MG63 (cell line): Measurements from ENCODE around the gene UBE4A. TPM values are rescaled to one million over a fixed set of nuclear protein-coding genes. Genes with fewer than 3 reads are reported as not detected.
A peak's percentile ranks its signal among the peaks of the same experiment; 100 is the strongest.
"Not testable (repeated sequence)": the region's sequence is repeated elsewhere in the genome, so short reads cannot be mapped to it uniquely, and the experiment has no call there.

Source experiments
- DNase-seq: peaks from one replicate; pipeline ENCODE4 v3.0.0-alpha.2; 2020
- H3K27me3 ChIP-seq: fragments of 250-450 bp; sonication (Bioruptor Pico); 2 replicates; pipeline ENCODE4 v1.5.1; 2020; ENCODE audit warnings: mild to moderate bottlenecking, moderate library complexity
- H3K36me3 ChIP-seq: fragments of 250-450 bp; sonication (Bioruptor Pico); 2 replicates; pipeline ENCODE4 v1.5.1; 2020; ENCODE audit warnings: mild to moderate bottlenecking, moderate library complexity
- H3K4me3 ChIP-seq: fragments of 250-450 bp; sonication (Bioruptor Pico); 2 replicates; pipeline ENCODE4 v1.5.1; 2020; ENCODE audit warnings: mild to moderate bottlenecking, moderate library complexity
- H3K9me3 ChIP-seq: fragments of 250-450 bp; sonication (Bioruptor Pico); 2 replicates; pipeline ENCODE4 v1.5.1; 2020; ENCODE audit warnings: mild to moderate bottlenecking, moderate library complexity
- total RNA-seq: library from RNA; depleted of rRNA; stranded (reverse); fragments of >200 nt; shearing (Covaris generic); gene quantifications from 2 replicates; pipeline ENCODE4 v1.2.3, GENCODE V29; 2014; ENCODE audit warnings: low replicate concordance

The UBE4A gene
- total RNA-seq, 1 experiment from 2014 or later = 30.3 TPM

DNA sequence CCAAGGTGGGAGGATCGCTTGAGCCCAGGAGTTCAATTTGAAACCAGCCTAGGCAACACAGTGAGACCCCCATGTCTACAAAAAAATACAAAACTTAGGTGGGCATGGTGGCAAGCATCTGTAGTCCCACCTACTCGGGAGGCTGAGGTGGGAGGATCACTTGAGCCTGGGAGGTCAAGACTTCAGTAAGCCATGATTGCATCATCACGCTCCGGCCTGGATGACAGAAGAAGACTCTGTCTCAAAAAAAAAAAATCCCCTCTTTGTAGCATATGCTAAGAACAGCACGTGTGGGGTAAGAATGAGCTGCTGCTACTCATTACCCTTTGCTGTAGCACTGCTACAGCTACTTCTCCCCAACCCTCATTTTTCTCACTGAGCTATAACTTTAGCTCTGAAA lies 14.5 kb downstream of the UBE4A start:
- DNase-seq = no peak
- H3K36me3 ChIP-seq = peaks cover 73% of the 10 kb centered on the region

GRCh38 chr11:118374729-118375128 lies 15.3 kb downstream of the UBE4A start:
- H3K4me3 ChIP-seq = no peak overlapping the region
- peaks cover 73% of the 10 kb centered on the region for H3K36me3 ChIP-seq
- H3K9me3 ChIP-seq = no peaks in the 10 kb centered on the region
- DNase-seq = no peak
- H3K27me3 ChIP-seq = no peaks in the 10 kb centered on the region

More for the DNA sequence above, 14.5 kb downstream of the UBE4A start:
- H3K9me3 ChIP-seq = no peaks in the 10 kb centered on the region
- H3K4me3 ChIP-seq = no peak overlapping the region
- H3K27me3 ChIP-seq = no peaks in the 10 kb centered on the region

- Histone ChIP-seq H3K36me3 (peaks cover 75% of the 10 kb centered on the region), H3K9me3 (no peaks in the 10 kb centered on the region), H3K27me3 (no peaks in the 10 kb centered on the region)
Observed at GRCh38 chr11:118375978-118376377, 16.6 kb downstream of the UBE4A start.

DNA sequence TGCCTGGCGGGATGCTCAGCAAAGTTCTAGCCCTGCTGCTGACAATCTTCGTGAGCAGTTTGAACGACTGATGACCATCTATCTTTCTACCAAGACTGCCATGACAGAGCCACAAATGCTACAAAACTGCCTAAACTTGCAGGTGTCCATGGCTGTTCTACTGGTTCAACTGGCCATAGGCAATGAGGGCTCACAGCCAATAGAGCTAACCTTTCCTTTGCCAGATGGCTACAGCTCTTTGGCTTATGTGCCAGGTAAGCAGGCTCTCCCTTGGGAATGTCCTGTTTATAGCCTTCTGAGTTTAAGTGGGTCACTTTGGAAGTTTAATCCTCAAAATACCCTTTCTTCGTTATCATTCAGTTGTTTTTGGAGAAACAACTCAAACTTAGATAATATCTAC lies 20.1 kb downstream of the UBE4A start:
- H3K36me3 ChIP-seq = peaks cover 73% of the 10 kb centered on the region

More at GRCh38 chr11:118375978-118376377, 16.6 kb downstream of the UBE4A start:
- H3K4me3 ChIP-seq = no peak overlapping the region
- no peak for DNase-seq

GRCh38 chr11:118380571-118380970 lies 21.2 kb downstream of the UBE4A start:
- H3K9me3 ChIP-seq = no peaks in the 10 kb centered on the region
- H3K36me3 ChIP-seq = peaks cover 76% of the 10 kb centered on the region
- H3K4me3 ChIP-seq = no peak overlapping the region
- DNase-seq = no peak
- no peaks in the 10 kb centered on the region for H3K27me3 ChIP-seq

More for the DNA sequence above, 20.1 kb downstream of the UBE4A start:
- no peak for DNase-seq
- no peaks in the 10 kb centered on the region for H3K27me3 ChIP-seq
- no peaks in the 10 kb centered on the region for H3K9me3 ChIP-seq
- H3K4me3 ChIP-seq = no peak overlapping the region

DNA sequence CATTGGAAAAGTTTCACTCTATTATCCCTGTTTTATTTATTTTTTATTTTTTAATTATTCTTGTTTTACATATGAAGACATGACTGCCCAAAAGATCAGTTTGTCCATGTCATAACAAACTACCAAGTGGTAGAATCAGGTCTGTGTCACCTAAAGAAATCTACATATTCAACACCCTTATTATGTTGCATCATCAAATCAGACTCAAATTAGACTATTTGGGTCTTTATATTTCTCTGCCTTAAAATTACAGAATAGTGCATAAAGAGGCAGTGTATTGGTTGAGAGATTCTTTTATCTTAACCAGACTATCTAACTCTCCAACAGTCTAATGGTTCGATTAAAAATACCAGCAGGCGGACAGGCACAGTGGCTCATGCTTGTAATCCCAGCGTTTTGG lies 23.6 kb downstream of the UBE4A start:
- peaks cover 83% of the 10 kb centered on the region for H3K36me3 ChIP-seq
- H3K4me3 ChIP-seq = no peak overlapping the region
- H3K9me3 ChIP-seq = no peaks in the 10 kb centered on the region
- no peak for DNase-seq
- no peaks in the 10 kb centered on the region for H3K27me3 ChIP-seq

GRCh38 chr11:118383657-118384056 lies 24.3 kb downstream of the UBE4A start:
- Histone ChIP-seq H3K27me3 (no peaks in the 10 kb centered on the region), H3K36me3 (peaks cover 80% of the 10 kb centered on the region), H3K4me3 (no peak overlapping the region), H3K9me3 (no peaks in the 10 kb centered on the region)
- no peak for DNase-seq

- H3K9me3 ChIP-seq = no peaks in the 10 kb centered on the region
- no peak for DNase-seq
- peaks cover 33% of the 10 kb centered on the region for H3K36me3 ChIP-seq
- no peaks in the 10 kb centered on the region; the same call in 1 of the 2 replicates for H3K27me3 ChIP-seq
- no peak overlapping the region for H3K4me3 ChIP-seq
Observed at GRCh38 chr11:118396097-118396501, 36.7 kb downstream of the UBE4A start.

GRCh38 chr11:118397448-118397847 lies 38.0 kb downstream of the UBE4A start:
- Histone ChIP-seq H3K4me3 (no peak overlapping the region), H3K9me3 (no peaks in the 10 kb centered on the region), H3K27me3 (no peaks in the 10 kb centered on the region; the same call in 1 of the 2 replicates), H3K36me3 (peaks cover 26% of the 10 kb centered on the region)
- no peak for DNase-seq

GRCh38 chr11:118398791-118399559 lies 39.6 kb downstream of the UBE4A start:
- Histone ChIP-seq H3K4me3 (no peak overlapping the region), H3K27me3 (no peaks in the 10 kb centered on the region; the same call in 1 of the 2 replicates), H3K9me3 (no peaks in the 10 kb centered on the region), H3K36me3 (peaks cover 20% of the 10 kb centered on the region)
- DNase-seq = no peak

DNA sequence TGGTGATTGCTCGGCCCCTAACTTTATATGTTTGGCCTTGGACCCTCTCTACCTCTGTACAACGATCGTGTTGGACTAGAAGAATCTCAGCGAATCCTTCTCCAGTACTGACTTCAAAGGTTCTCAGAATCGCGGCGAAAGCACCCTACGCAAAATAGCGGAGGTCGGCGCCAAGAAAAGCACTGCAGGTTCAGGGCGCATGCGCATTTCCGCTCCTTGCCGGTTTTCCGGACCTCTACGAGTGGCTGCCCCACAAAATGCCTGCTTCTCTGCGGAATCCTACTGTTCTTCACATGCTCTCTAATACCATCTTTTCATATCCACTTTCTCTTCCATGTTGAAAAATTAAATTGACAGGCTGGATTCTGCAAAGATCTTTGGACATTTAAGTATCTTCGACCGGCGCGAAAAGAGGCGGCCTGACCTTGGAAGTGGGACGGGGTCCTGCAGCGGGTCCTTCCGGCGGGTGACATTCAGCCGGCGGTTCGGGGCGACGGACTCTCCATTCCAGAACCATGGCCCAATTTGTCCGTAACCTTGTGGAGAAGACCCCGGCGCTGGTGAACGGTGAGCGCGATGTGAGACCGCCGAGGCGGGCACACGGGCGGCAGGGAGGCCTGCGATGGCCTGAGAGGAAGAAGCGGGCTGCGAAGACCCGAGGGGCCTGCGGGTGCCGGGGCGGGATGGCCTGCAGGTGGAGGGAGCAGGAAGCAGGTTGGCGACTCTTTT lies 41.9 kb downstream of the UBE4A start, which contains the start of gene ATP5MG:
Gene ATP5MG (plus strand): TSS at position 456 of the 729 bp plus-strand sequence. CDS start 60 bp downstream, at position 516.
- Histone ChIP-seq H3K36me3 (peaks cover 28% of the 10 kb centered on the region), H3K4me3 (peak within 1 kb of the TSS; percentile 92), H3K9me3 (no peaks in the 10 kb centered on the region), H3K27me3 (no peaks in the 10 kb centered on the region; the same call in 1 of the 2 replicates)
- peak; percentile 88 for DNase-seq

DNA sequence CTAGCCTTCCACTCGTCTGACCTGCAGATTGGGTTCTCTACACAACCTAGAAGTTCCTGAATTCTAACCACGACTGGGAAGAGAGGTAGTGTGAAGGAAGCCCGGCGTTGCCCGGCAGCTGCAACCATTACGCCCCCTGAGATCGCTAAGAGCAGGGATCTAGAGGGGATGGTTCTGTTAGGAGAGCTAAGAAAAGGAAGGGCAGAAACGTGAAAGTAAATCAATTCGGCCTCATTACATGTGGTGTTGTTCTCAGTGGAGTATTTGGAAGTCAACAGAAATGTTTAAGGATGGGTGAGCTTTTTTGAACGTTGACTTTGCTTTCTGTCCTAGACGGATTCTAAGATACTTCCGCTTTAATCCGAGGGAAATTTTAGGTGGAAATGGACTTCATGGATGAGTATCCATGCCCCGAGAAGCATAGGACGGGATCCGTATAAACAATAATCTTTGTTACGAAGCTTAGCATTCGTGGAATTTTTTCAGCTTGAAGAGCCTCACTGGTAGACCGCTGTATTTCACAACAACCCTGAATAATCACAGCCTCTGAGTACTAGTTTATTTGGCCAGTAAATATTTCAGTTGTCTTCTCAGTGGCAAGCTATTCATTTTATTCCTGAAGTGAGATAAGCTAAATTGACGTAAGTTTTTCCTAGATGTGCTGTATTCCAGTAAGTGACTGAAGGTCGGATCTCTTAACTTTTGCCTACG lies 42.6 kb downstream of the UBE4A start:
- DNase-seq = no peak
- Histone ChIP-seq H3K9me3 (no peaks in the 10 kb centered on the region), H3K36me3 (peaks cover 32% of the 10 kb centered on the region)

DNA sequence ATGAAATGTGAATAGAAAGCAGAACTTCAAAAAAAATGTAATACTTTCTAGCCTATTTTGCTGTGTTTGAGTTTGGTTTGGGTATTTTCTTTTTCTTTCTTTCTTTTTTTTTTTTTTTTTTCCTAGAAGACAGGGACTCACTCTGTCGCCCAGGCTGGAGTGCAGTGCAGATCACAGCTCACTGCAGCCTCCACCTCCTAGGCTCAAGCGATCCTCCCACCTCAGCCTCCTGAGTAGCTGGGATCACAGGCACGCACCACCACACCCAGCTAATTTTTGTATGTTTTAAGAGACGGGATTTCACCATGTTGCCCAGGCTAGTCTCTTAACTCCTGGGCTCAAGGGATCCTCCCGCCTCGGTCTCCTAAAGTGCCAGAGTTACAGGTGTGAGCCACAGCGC lies 43.2 kb downstream of the UBE4A start:
- not testable (repeated sequence) for DNase-seq, H3K9me3 ChIP-seq, H3K27me3 ChIP-seq
- peaks cover 37% of the 10 kb centered on the region for H3K36me3 ChIP-seq
- H3K4me3 ChIP-seq = peak overlapping the region; percentile 92

More for the DNA sequence above, 42.6 kb downstream of the UBE4A start:
- Histone ChIP-seq H3K4me3 (peak overlapping the region; percentile 92), H3K27me3 (no peaks in the 10 kb centered on the region; the same call in 1 of the 2 replicates)

GRCh38 chr11:118406599-118407166 lies 47.3 kb downstream of the UBE4A start:
- no peak overlapping the region for H3K4me3 ChIP-seq
- DNase-seq = peak; percentile 18
- H3K36me3 ChIP-seq = peaks cover 55% of the 10 kb centered on the region
- H3K9me3 ChIP-seq = no peaks in the 10 kb centered on the region
- no peaks in the 10 kb centered on the region for H3K27me3 ChIP-seq

DNA sequence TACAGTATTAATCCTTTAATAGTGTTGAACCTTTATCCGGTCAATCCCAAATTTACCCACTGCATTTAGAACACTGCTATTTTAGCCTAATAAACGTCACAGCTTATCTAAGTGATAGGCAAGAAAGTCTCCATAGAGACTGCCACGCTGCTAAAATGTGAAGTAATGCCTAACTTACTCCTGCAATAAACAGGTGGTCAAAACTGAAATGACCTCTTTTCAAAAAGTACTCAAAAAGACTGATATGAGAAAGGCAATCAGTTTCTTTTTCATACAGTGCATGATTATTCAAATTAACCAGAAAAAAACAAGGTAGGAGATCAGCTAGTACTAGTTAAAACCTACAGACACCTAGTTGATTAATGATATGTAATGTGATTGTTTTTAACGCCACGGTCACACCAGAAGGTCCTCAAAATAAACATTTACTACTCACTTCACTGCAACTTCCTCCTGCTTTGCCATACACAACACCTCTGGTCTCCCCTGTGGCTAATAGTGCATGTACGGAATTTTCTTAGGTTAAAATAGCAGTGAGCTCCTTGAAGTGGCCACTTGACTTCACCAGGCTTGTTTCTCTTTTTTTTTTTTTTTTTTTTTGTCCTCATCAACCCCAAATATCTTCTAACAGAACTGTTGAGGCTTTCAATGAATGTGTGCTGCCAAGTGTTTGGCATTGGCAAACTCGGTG lies 50.8 kb downstream of the UBE4A start:
- no peak overlapping the region for H3K4me3 ChIP-seq
- H3K27me3 ChIP-seq = no peaks in the 10 kb centered on the region
- peaks cover 45% of the 10 kb centered on the region for H3K36me3 ChIP-seq
- DNase-seq = no peak
- H3K9me3 ChIP-seq = no peaks in the 10 kb centered on the region

- DNase-seq = no peak
- Histone ChIP-seq H3K4me3 (no peak overlapping the region), H3K9me3 (no peaks in the 10 kb centered on the region), H3K27me3 (no peaks in the 10 kb centered on the region), H3K36me3 (peaks cover 34% of the 10 kb centered on the region)
Observed at GRCh38 chr11:118411530-118411929, 52.1 kb downstream of the UBE4A start.
